ENCODE measurements around the gene IQSEC1.

Gene IQSEC1

DNA sequence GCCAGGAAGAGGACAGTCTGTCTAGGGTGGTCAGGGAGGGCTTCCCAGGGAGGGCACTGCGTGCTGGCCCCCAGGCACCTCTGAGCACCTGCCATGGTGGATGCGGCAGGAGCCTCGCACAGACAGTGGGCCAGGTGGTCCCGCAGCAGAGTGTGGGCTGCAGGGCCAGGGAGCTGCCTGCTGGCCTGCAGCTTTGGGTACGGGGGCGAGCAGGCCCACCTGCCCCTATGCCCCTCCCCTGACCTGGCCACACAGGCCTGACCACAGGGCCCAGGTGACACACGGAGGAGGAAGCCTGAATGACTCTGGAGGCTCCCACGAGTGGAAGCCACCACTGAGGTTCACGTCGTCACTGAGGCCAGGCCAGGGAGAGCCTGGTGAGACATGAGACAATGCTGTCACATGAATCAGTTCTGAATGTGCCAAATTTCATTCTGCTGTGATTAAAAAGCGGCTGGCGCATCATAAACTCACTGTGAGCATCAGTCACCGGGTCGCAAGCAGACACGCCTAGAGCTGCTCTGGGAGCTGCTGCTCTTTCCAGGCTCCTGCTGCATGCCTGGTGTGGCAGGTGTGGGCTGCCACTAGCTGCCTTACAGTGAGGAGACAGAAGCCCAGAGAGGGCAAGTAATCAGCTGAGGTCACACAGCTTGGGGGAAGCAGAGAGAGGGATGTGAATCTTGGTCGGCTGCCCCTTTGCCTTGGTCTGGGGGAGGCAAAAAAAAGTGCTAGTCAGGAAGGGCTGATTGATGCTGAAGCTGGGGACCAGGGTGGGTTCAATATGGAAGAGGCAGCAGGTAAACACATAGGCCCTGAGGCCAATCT, 39.5 kb upstream of the IQSEC1 start:
- in situ Hi-C loops (cut with MboI; ENCODE audit: low sequenced_read_pairs, unreplicated experiment), result no loop called here
- no peak for DNase-seq (ENCODE audit: low spot score)
- TF ChIP-seq, protein P1, sequence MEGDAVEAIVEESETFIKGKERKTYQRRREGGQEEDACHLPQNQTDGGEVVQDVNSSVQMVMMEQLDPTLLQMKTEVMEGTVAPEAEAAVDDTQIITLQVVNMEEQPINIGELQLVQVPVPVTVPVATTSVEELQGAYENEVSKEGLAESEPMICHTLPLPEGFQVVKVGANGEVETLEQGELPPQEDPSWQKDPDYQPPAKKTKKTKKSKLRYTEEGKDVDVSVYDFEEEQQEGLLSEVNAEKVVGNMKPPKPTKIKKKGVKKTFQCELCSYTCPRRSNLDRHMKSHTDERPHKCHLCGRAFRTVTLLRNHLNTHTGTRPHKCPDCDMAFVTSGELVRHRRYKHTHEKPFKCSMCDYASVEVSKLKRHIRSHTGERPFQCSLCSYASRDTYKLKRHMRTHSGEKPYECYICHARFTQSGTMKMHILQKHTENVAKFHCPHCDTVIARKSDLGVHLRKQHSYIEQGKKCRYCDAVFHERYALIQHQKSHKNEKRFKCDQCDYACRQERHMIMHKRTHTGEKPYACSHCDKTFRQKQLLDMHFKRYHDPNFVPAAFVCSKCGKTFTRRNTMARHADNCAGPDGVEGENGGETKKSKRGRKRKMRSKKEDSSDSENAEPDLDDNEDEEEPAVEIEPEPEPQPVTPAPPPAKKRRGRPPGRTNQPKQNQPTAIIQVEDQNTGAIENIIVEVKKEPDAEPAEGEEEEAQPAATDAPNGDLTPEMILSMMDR (IDR thresholded peaks at IDR 0.05; ENCODE audit: borderline replicate concordance, control extremely low read depth, extremely low read depth, insufficient read depth, missing control alignments), result no peak

DNA sequence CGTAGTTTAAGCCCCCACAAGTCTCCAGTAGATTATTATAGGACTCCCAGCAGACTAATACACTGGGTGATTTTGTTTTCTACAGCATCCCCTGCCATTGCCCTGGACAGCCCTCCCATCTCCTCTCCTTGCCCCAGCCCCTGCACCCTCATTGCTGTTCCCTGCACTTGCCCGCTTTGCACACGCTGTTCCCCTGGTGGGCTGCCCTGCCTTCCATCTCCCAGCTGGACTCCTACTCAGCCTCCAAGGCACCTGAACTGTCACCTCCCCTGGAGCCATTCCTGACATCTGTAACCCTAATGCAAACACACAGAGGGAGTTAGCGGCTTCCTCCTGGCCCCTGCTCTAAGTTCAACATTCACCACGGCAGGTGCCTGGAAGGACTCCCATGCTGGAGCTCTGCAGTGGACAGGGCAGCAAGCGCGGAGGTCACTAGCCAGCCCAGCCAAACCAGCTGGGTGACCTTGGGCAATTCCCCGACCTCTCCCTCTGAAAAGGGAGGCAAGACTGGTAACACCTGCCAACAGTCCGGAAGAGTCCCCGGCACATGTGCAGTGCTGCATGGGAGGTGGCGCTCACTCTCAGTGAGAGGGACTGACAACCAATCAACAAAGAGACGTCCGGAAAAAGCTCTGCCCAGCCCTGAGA, 38.8 kb upstream of the IQSEC1 start:
- TF ChIP-seq, protein P1 (IDR thresholded peaks at IDR 0.05; ENCODE audit: borderline replicate concordance, control extremely low read depth, extremely low read depth, insufficient read depth, missing control alignments), result no peak
- in situ Hi-C loops (cut with MboI; ENCODE audit: low sequenced_read_pairs, unreplicated experiment), result no loop called here
- no peak for DNase-seq (ENCODE audit: low spot score)

DNA sequence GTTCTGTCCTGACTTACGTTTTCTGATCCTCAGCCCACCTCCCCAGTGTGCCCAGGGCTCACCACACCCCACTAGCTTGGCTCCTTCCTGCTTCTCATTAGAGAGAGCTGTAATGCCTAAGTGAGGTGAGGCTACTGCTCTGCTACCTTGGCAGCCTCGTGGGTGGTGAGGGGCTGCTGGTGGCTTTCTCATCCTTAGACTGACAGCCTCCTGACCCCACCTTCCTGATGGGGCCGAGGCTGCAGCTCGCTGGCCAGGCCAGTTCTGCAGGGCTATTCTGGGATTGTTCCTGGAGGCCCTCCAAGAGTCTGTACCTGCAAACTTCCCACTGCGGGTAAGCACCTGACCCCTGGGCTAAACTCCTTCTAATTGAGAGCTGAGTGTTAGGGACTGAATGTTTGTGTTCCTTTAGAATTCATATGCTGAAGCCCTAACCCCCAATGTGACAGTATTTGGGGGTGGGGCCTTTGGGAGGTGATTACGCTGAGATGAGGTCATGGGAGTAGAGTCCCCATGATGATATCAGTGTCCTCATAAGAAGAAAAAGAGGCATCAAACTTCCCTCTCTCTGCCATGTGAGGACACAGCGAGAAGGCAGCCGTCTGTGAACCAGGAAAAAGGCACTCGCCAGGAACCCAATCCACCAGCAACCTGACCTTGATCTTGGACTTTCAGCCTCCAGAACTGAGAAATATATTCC, 38.1 kb upstream of the IQSEC1 start:
- TF ChIP-seq, protein P1 (IDR thresholded peaks at IDR 0.05; ENCODE audit: borderline replicate concordance, control extremely low read depth, extremely low read depth, insufficient read depth, missing control alignments), result no peak
- in situ Hi-C loops (cut with MboI; ENCODE audit: low sequenced_read_pairs, unreplicated experiment), result no loop called here
- DNase-seq (ENCODE audit: low spot score), result no peak

DNA sequence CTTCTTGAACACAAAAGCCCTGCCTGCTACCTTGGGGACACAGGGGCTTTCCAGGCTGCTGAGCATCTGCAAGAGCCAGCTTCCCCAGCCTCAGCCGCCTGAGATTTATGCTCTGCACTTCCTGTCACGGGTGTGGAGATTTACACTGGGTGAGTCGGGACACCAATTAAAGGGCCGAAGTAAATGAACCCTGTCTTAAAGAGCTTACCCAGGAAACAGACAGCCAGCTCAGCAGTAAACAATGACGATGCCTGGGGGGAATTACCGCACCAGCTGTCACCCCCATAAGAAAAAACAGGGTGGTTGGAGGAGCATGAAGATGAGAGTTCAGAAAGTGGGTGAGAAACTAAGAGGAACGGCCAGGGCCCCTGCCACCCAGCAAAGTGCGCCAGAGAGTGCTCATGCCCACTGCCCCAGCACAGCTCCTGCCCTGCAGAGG, 37.5 kb upstream of the IQSEC1 start:
- in situ Hi-C loops (cut with MboI; ENCODE audit: low sequenced_read_pairs, unreplicated experiment), result no loop called here
- DNase-seq (ENCODE audit: low spot score), result peak; percentile 79
- TF ChIP-seq, protein P1 (IDR thresholded peaks at IDR 0.05; ENCODE audit: borderline replicate concordance, control extremely low read depth, extremely low read depth, insufficient read depth, missing control alignments), result no peak

DNA sequence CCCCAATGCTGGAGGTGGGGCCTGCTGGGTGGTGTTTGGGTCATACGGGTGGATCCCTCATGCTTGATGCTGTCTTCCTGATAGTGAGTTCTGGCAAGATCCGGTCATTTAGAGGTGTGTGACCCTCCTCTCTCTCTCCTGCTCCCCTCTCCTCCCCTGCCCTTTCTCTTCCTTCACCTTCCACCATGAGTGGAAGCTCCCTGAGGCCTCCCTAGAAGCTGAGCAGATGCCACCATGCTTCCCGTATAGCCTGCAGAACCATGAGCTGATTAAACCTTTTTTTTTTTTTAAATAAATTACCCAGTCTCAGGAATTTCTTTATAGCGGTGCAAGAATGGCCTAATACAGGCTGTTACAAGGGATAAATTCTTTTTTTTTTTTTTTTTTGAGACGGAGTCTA, 36.3 kb upstream of the IQSEC1 start:
- DNase-seq (ENCODE audit: low spot score), result no peak
- TF ChIP-seq, protein P1 (IDR thresholded peaks at IDR 0.05; ENCODE audit: borderline replicate concordance, control extremely low read depth, extremely low read depth, insufficient read depth, missing control alignments), result no peak
- in situ Hi-C loops (cut with MboI; ENCODE audit: low sequenced_read_pairs, unreplicated experiment), result loop anchor here (10.0 kb wide), 1 partner anchor 345 kb away; no protein-coding TSS in a partner anchor

DNA sequence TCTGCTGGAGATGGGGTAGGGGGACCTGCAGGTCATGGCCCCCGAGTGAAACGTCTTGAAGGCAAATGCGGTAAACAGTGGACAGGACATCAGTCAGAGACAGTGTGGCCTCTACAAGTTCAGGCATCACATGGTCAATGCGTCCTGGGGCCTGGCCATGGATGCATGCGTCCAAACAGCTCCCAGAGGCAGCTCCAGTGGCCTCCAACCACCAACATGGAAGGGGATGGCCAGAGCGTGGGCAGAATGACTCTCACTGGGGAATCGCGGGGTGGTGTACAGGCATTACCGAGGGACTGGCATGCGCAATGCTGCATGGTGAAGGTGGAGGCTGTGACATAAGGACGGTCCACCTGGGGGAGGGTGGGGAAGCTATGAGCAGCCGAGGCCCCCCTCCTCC, 35.6 kb upstream of the IQSEC1 start:
- TF ChIP-seq, protein P1 (IDR thresholded peaks at IDR 0.05; ENCODE audit: borderline replicate concordance, control extremely low read depth, extremely low read depth, insufficient read depth, missing control alignments), result no peak
- DNase-seq (ENCODE audit: low spot score), result no peak
- in situ Hi-C loops (cut with MboI; ENCODE audit: low sequenced_read_pairs, unreplicated experiment), result loop anchor here (10.0 kb wide), 1 partner anchor 346 kb away; no protein-coding TSS in a partner anchor

Measured in GM13976 (cell line).